Measurements from ENCODE around the gene ACADVL.

GRCh38 chr17:7249830-7250229 lies 30.1 kb downstream of the ACADVL start:
- TF ChIP-seq CTCF (IDR thresholded peaks at IDR 0.05), result no peak
- TF ChIP-seq EZH2 (IDR thresholded peaks at IDR 0.05), result no peak
- TF ChIP-seq EZH2phosphoT487 (IDR thresholded peaks at IDR 0.05), result no peak
